ENCODE measurements around the gene IL10RA. TPM values are rescaled to one million over a fixed set of nuclear protein-coding genes. Genes with fewer than 3 reads are reported as not detected.

The IL10RA gene
- total RNA-seq, 1 donor from 2014 or later, result 0.60 TPM

- peak; percentile 54 for DNase-seq (ENCODE audit: low read depth)
Measured at GRCh38 chr11:117992620-117993019, 6.4 kb downstream of the IL10RA start.

- DNase-seq (ENCODE audit: low read depth), result no peak
Measured at GRCh38 chr11:117993988-117994745, 8.0 kb downstream of the IL10RA start.

DNA sequence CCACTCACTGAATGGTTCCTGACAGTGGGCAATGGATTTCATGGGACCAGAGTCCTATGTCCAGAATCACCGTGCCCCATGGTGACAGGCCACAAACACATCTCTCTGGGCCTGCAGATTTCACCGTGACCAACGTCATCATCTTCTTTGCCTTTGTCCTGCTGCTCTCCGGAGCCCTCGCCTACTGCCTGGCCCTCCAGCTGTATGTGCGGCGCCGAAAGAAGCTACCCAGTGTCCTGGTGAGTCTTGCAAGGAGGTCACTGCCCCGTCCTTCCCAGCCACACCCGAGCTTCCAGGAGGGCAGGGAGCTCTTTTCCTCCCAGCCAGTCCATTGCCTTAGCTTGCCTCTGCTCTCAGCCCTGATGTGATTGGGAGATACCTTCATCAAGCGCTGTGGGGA is 9.3 kb downstream of the IL10RA start:
- DNase-seq (ENCODE audit: low read depth), result no peak

DNA sequence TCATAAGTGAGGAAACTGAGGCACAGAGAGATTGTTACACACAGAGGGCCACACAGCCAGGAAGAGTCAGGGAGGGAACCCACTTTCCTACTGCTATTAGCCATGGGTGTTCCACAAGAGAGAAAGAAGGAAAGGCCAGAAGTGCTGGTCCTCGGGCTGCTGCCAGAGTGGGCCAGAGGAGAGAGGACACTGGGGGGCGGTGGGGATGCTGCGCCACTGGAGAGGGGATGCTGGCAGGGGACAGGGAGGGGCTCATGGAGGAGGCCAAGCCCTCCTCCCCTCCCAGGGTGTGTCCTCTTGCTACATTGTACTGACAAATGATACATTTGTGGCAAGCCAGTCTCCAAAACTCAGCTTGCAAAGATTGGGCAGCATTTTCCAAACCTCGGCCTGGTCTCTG is 9.9 kb downstream of the IL10RA start:
- no peak for DNase-seq (ENCODE audit: low read depth)

GRCh38 chr11:117997406-117997805 is 11.2 kb downstream of the IL10RA start:
- DNase-seq (ENCODE audit: low read depth), result no peak

- no peak for DNase-seq (ENCODE audit: low read depth)
Measured at GRCh38 chr11:117997823-117998579, 11.8 kb downstream of the IL10RA start.

DNA sequence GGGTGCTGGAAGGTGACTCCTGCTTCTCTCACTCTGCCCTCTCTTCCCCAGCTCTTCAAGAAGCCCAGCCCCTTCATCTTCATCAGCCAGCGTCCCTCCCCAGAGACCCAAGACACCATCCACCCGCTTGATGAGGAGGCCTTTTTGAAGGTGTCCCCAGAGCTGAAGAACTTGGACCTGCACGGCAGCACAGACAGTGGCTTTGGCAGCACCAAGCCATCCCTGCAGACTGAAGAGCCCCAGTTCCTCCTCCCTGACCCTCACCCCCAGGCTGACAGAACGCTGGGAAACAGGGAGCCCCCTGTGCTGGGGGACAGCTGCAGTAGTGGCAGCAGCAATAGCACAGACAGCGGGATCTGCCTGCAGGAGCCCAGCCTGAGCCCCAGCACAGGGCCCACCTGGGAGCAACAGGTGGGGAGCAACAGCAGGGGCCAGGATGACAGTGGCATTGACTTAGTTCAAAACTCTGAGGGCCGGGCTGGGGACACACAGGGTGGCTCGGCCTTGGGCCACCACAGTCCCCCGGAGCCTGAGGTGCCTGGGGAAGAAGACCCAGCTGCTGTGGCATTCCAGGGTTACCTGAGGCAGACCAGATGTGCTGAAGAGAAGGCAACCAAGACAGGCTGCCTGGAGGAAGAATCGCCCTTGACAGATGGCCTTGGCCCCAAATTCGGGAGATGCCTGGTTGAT is 12.6 kb downstream of the IL10RA start:
- DNase-seq (ENCODE audit: low read depth), result no peak

DNA sequence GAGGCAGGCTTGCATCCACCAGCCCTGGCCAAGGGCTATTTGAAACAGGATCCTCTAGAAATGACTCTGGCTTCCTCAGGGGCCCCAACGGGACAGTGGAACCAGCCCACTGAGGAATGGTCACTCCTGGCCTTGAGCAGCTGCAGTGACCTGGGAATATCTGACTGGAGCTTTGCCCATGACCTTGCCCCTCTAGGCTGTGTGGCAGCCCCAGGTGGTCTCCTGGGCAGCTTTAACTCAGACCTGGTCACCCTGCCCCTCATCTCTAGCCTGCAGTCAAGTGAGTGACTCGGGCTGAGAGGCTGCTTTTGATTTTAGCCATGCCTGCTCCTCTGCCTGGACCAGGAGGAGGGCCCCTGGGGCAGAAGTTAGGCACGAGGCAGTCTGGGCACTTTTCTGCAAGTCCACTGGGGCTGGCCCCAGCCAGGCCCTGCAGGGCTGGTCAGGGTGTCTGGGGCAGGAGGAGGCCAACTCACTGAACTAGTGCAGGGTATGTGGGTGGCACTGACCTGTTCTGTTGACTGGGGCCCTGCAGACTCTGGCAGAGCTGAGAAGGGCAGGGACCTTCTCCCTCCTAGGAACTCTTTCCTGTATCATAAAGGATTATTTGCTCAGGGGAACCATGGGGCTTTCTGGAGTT is 13.3 kb downstream of the IL10RA start:
- no peak for DNase-seq (ENCODE audit: low read depth)

DNA sequence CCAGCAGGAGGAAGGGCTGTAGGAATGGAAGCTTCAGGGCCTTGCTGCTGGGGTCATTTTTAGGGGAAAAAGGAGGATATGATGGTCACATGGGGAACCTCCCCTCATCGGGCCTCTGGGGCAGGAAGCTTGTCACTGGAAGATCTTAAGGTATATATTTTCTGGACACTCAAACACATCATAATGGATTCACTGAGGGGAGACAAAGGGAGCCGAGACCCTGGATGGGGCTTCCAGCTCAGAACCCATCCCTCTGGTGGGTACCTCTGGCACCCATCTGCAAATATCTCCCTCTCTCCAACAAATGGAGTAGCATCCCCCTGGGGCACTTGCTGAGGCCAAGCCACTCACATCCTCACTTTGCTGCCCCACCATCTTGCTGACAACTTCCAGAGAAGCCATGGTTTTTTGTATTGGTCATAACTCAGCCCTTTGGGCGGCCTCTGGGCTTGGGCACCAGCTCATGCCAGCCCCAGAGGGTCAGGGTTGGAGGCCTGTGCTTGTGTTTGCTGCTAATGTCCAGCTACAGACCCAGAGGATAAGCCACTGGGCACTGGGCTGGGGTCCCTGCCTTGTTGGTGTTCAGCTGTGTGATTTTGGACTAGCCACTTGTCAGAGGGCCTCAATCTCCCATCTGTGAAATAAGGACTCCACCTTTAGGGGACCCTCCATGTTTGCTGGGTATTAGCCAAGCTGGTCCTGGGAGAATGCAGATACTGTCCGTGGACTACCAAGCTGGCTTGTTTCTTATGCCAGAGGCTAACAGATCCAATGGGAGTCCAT is 14.1 kb downstream of the IL10RA start:
- no peak for DNase-seq (ENCODE audit: low read depth)

DNA sequence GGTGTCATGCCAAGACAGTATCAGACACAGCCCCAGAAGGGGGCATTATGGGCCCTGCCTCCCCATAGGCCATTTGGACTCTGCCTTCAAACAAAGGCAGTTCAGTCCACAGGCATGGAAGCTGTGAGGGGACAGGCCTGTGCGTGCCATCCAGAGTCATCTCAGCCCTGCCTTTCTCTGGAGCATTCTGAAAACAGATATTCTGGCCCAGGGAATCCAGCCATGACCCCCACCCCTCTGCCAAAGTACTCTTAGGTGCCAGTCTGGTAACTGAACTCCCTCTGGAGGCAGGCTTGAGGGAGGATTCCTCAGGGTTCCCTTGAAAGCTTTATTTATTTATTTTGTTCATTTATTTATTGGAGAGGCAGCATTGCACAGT is 14.6 kb downstream of the IL10RA start:
- no peak for DNase-seq (ENCODE audit: low read depth)

DNA sequence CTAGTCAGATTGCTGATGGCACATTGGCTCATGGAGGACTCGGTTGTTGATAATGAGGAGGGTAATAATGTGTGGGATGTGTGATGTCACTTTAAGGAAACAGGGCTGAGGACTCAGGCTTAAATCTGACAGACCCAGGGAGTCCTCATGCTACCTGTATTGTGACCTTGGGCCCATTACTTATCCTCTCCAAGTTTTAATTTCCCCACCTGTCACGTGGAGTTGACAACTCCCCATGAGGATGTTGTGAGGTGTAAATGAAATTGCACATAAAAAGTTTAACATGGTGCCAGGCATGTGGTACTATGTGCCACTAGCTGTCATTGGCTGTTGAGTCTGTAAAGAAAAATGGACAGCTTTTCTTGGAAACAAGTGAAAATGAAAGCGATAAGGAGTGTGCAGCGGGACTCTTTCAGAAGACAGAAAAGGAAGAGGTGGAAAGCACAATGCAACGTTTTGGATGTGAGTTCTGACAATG is 15.3 kb downstream of the IL10RA start:
- DNase-seq (ENCODE audit: low read depth), result no peak

DNA sequence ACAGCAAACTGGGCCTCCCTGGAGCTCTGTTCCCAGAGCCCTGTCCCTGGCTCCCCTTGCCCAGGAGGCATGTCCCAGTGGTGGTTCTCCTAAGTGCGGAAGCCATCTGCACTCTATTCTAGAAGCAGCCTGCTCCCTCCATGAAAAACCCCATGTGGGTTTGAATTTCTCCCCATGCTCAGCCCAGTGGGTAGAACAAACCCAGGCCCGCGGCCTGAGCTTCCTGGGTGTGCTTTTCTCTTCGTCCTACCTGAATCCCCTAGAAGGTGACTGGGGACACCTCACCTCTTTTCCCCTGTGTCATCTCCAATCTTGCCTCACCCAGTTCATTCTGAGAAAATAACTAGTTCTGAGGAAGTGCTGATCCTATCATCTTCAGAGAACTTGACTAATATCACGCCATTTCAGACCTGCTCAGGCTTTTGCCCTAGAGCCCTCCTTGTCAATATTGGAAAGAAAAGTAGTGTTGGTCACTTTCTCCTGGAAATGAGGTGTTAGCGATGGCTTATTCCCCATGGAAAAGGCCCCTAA is 15.9 kb downstream of the IL10RA start:
- no peak for DNase-seq (ENCODE audit: low read depth)

DNA sequence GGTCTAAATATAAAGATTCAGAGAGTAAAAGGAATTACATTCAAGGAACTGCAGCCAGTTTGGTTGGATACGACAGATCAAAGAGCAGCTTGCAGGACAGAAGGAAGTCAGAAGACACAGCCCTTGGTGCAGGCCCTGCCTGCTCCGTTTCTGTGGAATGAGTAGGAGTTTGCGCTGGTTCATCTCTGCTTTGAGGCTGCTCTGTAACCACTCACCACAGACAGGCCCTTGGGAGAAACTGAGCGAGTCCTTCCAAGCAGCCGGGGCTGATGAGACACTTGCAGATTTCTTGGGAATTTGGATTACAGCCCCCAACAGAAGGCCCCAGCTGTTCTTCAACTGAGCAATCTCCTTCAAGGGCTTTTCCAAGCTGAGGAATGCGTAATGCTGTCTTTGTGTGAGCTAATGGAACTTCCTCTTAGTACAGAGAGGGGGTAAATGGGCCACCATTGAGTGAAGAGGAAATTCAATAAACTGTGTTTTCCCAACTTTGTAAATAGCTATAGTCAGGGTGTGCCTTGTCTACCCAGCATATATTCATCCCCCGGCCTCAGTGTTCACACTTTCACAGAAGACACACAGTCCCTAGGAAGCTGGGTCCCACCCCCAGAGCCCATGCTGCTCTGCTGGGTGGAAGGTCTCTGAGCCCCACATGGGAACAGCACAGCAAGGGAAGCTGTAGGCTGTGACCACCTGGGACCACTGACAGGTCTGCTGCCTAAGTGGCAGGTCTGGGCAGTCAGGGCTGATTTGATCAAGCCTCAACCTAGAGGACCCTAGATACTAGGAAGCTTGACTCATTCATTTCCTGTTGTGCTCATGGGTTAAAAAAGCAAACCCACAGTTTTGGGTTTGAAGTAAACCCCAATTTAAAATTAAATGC is 16.6 kb downstream of the IL10RA start:
- no peak for DNase-seq (ENCODE audit: low read depth)

GRCh38 chr11:118003456-118003855 is 17.3 kb downstream of the IL10RA start:
- no peak for DNase-seq (ENCODE audit: low read depth)

- no peak for DNase-seq (ENCODE audit: low read depth)
Measured at GRCh38 chr11:118004543-118005223, 18.5 kb downstream of the IL10RA start.

GRCh38 chr11:118005224-118006152 is 19.3 kb downstream of the IL10RA start:
- DNase-seq (ENCODE audit: low read depth), result no peak

- no peak for DNase-seq (ENCODE audit: low read depth)
Measured at GRCh38 chr11:118006153-118006534, 19.9 kb downstream of the IL10RA start.

DNA sequence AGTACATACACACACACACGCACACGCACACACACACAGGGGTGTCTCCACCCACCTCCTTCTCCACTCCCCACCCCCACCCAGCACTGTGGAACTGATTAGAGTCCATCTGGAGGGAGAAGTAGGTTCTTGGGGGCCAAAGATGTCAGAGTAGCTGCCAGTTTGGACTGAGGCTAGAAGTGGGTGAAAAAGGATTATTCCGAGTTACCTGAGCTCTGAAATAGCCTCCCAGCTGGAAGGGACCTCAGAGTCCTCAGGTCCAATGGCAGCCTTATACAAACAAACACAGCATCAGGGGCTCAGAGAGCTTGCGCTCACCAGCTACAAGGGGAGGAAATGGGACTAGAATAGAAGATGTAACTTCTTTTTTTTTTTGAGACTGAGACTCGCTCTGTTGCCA is 20.8 kb downstream of the IL10RA start:
- no peak for DNase-seq (ENCODE audit: low read depth)
